Measurements from ENCODE around the gene PNRC2. TPM values are rescaled to one million over a fixed set of nuclear protein-coding genes. Genes with fewer than 3 reads are reported as not detected.
"Not testable (repeated sequence)": the region's sequence is repeated elsewhere in the genome, so short reads cannot be mapped to it uniquely, and the experiment has no call there.

PNRC2 gene
- total RNA-seq, 2 donors from 2014 or later: 92.3 to 105 TPM

DNA sequence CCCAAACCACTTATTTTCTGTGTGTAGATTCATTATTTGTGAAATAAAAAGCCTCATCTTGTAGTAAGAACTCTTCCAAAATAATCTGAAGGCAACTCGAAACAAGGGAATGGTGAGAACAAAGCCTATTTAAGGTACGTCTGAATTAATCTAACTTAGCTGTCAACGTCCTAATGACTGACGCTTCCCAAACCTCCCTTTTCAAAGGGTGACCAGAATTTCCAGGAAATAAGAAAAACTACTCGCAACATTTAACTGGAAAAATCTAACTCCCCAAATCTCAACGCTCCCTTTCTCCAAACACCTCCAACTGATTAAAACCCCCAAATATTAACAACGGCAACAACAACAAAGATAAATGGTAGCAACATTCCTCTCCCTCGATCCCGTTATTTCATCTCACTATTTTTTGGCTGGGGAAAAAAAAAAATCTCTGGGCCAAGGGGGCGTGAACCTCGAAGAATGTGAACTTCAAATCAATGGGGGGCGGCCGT is 19.8 kb downstream of the PNRC2 start:
- H3K9me3 ChIP-seq: no peaks in the 10 kb centered on the region
- peak overlapping the region; percentile 95 to 96 for H3K4me3 ChIP-seq
- DNase-seq (ENCODE audit: low spot score): no peak
- H3K27ac ChIP-seq: peak overlapping the region; percentile 98 to 99
- H3K27me3 ChIP-seq: no peaks in the 10 kb centered on the region
- TF ChIP-seq, protein P1, sequence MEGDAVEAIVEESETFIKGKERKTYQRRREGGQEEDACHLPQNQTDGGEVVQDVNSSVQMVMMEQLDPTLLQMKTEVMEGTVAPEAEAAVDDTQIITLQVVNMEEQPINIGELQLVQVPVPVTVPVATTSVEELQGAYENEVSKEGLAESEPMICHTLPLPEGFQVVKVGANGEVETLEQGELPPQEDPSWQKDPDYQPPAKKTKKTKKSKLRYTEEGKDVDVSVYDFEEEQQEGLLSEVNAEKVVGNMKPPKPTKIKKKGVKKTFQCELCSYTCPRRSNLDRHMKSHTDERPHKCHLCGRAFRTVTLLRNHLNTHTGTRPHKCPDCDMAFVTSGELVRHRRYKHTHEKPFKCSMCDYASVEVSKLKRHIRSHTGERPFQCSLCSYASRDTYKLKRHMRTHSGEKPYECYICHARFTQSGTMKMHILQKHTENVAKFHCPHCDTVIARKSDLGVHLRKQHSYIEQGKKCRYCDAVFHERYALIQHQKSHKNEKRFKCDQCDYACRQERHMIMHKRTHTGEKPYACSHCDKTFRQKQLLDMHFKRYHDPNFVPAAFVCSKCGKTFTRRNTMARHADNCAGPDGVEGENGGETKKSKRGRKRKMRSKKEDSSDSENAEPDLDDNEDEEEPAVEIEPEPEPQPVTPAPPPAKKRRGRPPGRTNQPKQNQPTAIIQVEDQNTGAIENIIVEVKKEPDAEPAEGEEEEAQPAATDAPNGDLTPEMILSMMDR (IDR thresholded peaks at IDR 0.05): no peak
- H3K4me1 ChIP-seq: peaks cover 0 to 48% of the 10 kb centered on the region in 2 donors
- H3K36me3 ChIP-seq: no peaks in the 10 kb centered on the region

DNA sequence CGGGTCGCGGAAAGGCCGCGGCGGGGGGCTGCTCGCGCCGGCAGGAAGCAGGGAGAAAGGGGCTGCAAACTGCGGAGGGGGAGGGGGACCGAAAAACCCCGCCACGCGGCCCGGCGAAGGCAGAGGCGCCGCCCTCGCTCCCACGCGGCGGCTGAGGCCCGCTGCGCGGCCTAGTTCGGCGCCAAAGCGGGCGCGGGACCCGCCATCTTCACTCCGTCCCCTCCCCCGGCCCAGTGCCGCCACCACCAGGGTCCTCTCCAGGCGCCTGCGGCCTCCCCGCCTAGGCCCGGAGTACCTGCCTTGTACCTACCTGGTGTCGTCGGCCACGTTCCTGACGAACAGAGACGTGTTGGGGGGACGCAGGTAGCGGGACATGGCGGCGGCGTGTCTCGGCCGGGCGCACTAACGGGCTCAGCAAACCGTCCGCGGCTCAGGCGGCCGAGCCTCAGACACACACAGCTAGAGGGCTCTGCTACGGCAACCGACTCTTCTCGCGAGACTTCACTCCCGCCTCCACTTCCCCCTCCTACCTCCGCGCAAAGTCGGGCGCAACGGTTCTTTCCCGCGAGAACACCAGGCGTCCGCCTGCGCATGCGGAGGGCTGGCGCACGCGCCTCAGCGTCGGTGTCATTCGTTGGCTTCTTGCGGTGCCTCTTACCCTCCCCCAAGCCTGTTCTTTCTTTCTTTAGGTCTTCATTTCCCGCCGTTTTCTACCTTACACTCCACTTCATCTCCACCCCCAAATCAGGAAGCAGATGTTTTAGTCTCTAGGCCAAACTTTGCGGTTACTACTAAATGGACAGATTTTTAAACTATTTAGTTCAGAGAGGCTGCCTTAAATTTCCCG is 20.5 kb downstream of the PNRC2 start, which contains the start of gene SRSF10:
Gene SRSF10, minus strand, starts transcription at position 447 of the 847 bp plus-strand sequence. Its CDS starts 72 bp downstream, at position 375.
- Histone ChIP-seq H3K27me3 (no peaks in the 10 kb centered on the region), H3K4me1 (peaks cover 0 to 54% of the 10 kb centered on the region in 2 donors), H3K9me3 (no peaks in the 10 kb centered on the region)

GRCh38 chr1:23980728-23981070 is 21.1 kb downstream of the PNRC2 start:
- no peak for DNase-seq (ENCODE audit: low spot score)
- Histone ChIP-seq H3K4me3 (peak overlapping the region; percentile 23 to 95), H3K27ac (peak overlapping the region; percentile 98 to 99), H3K36me3 (no peaks in the 10 kb centered on the region), H3K4me1 (peaks cover 0 to 50% of the 10 kb centered on the region in 2 donors), H3K9me3 (no peaks in the 10 kb centered on the region), H3K27me3 (no peaks in the 10 kb centered on the region)
- TF ChIP-seq, protein P1 (IDR thresholded peaks at IDR 0.05): no peak

More for the DNA sequence above, 20.5 kb downstream of the PNRC2 start, which contains the start of gene SRSF10:
- no peaks in the 10 kb centered on the region for H3K36me3 ChIP-seq
- TF ChIP-seq, protein P1 (IDR thresholded peaks at IDR 0.05): peak in 1 of 2 donors; percentile 70
- peak; percentile 99 for DNase-seq (ENCODE audit: low spot score)
- peak within 1 kb of the TSS; percentile 95 to 96 for H3K4me3 ChIP-seq
- H3K27ac ChIP-seq: peak within 1 kb of the TSS; percentile 98 to 99

- no peak for DNase-seq (ENCODE audit: low spot score)
- Histone ChIP-seq H3K27ac (no peak overlapping the region), H3K4me3 (no peak overlapping the region), H3K4me1 (peaks cover 0 to 19% of the 10 kb centered on the region in 2 donors), H3K27me3 (no peaks in the 10 kb centered on the region), H3K9me3 (no peaks in the 10 kb centered on the region), H3K36me3 (no peaks in the 10 kb centered on the region)
- TF ChIP-seq, protein P1 (IDR thresholded peaks at IDR 0.05): no peak
Measured at GRCh38 chr1:23984417-23985186, 25.0 kb downstream of the PNRC2 start.

GRCh38 chr1:23987038-23987437 is 27.4 kb downstream of the PNRC2 start:
- H3K36me3 ChIP-seq; DNase-seq (ENCODE audit: low spot score); H3K27me3 ChIP-seq; H3K27ac ChIP-seq; H3K9me3 ChIP-seq; H3K4me3 ChIP-seq: not testable (repeated sequence)
- peaks cover 0 to 11% of the 10 kb centered on the region in 2 donors for H3K4me1 ChIP-seq

DNA sequence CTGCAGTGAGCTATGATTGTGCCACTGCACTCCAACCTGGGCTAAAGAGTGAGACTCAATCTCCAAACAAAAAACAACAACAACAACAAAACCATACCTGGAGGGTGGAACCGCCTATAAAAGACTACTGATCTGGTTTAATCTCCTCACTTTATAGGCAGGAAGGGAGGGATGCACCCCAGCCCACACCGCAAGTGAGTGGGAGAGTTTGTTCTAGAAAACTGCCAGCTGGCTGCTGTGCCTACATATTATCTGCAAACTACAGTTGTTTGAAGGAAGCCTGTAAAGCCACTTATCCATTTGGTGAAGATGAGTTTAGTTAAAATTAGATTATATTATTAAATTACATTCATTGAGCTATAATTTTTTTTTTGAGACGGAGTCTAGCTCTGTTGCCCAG is 29.6 kb downstream of the PNRC2 start:
- no peak for DNase-seq (ENCODE audit: low spot score)
- no peaks in the 10 kb centered on the region for H3K9me3 ChIP-seq
- TF ChIP-seq, protein P1 (IDR thresholded peaks at IDR 0.05): no peak
- no peak overlapping the region for H3K4me3 ChIP-seq
- peaks cover 0 to 8% of the 10 kb centered on the region in 2 donors for H3K4me1 ChIP-seq
- no peak overlapping the region for H3K27ac ChIP-seq
- H3K27me3 ChIP-seq: no peaks in the 10 kb centered on the region
- H3K36me3 ChIP-seq: no peaks in the 10 kb centered on the region

GRCh38 chr1:23992011-23992410 is 32.4 kb downstream of the PNRC2 start:
- H3K4me1 ChIP-seq; DNase-seq (ENCODE audit: low spot score); H3K4me3 ChIP-seq; H3K36me3 ChIP-seq; H3K27me3 ChIP-seq; H3K27ac ChIP-seq; H3K9me3 ChIP-seq: not testable (repeated sequence)

All from right atrium auricular region (tissue), 2 donors.